ENCODE data around the gene KIF1A.

Gene KIF1A

DNA sequence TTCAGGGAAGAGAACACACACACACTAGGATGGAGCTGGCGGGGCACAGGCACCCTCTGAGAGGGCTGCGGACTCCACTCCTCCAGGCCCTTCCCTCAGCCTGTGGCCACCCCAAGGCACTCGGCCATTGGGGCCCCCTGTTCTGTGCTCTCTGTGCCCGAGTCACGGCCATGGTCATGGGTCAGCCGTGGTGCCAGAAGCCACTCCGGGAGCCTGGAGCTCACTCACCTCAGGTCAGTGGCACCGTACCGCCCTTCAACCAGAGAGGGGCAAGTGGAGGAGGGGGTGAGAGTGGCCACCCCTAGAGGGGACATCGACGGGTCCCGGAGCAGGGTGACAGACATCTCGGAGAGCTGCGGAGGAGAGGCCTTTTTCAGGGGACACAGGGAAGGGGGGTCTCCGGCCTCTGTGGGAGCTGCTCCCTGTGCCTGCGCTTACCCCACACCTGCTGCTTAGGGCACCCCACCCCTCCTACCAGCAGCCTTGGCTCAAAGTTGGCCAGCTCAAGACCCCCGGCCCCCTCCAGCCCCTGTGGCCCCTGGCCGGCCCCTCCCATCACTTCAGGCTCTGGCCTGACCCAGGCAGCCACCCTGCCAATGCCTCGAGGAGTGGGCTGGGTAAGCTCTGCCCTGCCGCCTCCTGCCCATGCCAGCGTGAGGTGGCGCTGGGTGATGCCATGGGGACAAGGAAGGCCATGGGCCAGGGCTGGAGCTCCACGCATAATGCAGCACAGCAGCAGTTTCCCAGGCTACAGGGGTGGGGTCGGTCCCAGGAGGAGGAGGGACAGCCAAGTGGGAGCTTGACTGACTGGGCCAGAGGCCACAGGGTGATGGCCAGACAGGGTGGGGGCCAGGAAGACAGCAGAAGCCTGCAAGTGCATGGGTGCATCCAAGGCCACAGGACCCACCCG is 99.1 kb downstream of the KIF1A start:
- no peak for DNase-seq (ENCODE audit: low read depth, low spot score)

DNA sequence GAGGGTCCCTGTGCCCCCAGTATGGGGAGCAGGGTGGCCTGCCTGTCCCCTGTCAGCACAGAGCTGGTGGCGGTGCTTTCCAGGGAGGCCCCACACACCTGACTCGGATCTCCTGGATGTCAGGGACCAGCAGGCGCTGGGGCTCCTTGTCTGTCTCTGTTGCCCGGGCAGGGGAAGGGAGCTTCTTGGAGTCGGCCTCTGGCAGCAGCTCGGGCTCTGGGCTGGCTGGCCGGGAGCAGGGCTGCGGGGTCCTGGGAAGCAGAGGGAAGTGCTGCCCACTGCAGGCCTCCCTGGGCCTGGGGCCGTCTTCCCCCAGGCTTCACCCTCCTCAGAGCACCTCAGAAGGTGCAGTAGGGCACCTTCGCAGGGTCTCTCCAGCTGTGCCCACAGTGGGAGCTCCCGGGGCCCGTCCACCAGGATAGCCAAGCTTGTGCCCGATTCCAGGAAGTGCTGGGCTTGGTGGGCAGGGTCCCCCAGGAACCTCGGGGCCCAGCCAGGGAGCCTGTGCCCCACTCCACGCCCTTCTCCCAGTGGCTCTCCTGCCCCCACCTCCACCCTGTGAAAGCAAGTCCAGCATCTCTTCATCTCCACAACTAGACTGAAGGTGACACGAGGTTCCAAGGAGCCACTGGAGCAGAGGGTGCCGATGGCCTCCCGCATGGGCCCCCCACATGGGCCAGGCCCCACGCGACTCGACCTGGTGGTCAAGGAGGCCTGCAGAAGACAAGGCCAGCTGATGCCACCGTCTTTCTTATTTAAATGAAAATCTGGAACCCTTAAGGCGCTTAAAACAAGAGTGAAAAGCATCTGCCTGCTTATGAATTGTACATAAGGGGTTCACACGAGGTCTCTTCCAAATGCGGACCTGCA is 100.1 kb downstream of the KIF1A start:
- DNase-seq (ENCODE audit: low read depth, low spot score): no peak

DNA sequence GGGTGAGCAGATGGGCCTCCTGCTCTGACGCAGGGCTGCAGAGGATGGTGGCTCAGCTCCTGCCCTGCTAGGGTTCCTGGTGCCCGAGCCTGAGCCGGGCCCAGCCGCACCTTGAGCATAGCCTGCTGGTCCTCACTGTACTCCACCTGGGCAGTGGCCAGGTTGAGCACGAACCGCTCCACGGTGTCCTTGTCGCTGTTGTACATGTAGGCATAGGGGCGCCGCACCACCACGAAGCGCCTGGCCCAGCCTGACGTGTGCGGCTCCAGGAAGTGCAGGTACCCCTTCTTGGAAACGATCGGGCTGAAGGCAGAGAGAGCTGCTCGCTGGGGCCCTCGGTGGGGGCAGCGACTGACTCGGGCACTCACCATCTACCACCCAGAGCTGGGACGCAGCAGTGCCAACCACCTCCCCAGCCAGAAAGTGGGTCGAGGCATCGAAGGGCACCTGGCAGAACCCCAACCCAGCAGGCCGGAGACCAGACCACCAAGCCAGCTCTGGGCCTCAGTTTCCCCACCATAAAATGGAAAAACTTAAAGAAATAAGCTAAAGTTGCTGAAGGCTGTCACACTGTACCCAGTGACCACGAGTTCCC is 101.0 kb downstream of the KIF1A start:
- no peak for DNase-seq (ENCODE audit: low read depth, low spot score)

DNA sequence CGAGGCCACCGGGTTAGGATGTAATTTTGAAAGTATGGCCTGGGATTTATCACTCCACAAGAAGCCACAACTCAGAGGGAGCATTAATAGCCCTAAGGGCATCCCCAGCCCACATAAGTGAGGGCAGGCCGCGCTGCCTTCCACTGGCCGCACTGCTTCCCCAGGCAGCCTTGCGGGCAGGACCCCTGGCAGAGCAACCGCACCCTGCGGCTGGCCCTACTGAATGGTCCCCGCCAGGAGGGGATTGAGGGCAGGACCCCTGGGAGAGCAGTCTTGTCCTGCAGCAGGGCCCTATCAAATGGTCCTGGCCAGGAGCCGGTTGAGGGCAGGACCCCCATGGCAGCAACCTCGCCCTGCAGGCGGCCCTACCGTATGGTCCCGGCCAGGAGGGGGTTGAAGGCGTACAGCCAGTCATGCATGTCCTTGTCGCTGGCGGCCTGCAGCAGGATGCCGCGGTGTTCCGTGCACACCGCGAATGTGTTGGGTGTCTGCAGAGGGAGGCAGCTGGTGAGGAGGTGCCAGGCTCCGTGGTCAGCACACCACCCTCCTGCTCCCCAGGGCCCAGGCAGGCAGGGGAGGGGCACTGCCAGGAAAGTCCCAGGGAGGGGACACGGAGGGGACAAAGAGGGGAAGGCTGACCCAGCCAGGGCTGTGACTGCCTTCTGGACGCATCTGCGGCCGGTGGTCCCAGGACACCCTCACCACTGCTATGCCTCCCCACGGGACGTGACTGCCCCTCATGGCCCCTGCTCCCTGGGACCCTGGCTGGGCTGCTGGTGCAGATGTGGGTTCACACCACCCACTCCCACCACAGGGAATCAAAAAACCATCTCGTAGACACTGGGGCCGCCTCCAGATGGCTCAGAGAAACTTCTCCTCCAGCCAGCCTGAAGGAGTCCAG is 102.1 kb downstream of the KIF1A start:
- DNase-seq (ENCODE audit: low read depth, low spot score): no peak

DNA sequence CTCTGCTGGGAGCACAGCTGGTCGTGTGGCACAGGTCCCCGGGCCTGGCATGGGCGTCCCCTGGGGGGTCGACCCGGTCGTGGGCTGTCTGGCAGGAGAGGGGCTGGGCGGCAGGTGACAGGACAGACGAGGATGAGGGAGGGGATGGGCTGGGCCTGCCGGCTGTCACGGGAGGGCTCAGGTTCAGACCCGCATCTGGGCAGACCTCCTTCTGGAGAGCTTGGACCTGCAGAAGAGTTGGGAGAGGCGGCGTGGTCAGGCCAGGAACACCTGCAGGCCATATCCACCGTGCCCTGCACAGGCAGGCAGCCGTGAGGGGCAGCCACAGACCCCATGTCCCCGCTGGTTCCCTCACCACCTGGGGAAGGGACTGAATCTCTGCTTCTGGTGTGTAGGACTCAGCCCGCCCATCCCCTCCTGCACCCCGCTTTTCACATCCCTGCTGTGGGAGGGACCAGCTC is 102.8 kb downstream of the KIF1A start:
- DNase-seq (ENCODE audit: low read depth, low spot score): no peak

DNA sequence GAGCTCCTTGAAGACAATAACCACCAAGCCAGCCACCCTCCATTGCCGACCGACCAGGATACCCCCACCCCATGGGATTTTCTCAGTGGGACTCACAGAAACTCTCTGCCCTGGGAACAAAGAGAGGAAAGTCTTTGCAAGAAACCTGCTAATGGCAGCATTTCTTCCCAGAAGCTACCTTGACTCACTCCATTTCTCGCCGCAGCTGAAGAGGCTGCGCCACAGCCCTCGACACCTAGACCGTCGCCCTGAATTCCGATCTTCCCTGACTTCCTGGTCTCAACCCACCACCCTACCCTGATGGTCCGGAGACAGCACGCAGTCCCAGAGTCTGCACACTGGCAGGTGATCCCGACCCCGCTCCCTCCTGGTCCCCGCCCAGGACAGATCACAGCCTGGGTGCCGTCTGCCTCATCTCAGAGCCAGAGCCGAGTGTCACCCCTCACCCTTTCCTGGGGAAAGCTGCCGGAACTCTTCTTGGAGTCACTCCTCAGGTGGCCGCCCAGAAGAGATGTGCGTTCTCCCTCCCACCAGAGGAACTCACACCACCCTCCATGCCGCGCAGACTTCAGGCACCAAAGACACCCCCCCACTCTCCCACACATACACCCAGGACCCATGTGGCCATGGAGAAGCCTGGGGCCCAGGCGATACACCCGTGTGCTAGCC is 103.8 kb downstream of the KIF1A start:
- DNase-seq (ENCODE audit: low read depth, low spot score): no peak

DNA sequence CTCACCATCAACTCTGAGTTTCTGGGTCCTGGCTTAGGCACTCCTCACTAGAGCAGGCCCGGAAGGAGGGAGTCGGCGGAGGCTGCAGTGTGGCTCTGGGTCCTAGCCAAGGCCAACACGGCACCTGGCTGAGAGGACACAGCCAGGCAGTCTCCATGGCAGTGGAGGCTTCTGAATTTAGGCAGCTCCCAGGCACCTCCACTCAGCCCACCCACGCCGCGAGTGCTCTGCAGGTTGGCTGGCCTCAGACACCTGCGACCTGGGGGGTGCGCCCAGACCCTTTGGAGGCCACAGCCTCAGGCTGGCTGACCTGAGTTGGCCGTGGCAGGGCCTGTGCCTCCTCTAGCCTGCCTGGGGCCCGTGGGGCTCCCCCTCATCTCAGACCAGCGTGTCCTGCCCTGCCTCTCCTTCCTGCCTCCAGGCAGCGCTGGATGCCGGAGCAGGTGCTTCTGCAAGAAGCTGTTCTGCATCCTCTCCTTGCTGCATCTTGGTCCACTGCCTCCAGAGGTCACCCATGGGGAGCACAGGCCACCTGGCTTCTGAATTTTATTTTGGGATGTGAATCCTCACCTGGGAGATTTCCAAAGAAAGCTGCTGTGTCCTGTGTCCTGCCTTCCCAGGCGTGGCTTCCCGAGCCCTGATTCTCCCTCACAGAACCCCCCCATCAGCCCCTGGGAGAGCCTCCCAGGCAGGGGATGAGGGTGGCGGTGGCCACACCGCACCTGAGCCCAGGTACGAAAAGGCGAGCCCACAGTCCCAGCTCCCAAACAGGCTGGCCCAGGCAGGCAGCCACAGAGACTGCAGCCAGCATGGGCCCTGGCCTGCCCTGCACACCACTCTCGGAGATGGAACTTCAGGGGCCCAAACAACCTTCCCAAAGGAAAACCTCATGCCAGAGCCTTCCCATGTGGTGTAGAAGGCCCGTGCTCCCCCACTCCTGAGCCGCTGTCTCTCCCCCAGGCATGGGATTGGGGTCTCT is 105.0 kb downstream of the KIF1A start:
- no peak for DNase-seq (ENCODE audit: low read depth, low spot score)

DNA sequence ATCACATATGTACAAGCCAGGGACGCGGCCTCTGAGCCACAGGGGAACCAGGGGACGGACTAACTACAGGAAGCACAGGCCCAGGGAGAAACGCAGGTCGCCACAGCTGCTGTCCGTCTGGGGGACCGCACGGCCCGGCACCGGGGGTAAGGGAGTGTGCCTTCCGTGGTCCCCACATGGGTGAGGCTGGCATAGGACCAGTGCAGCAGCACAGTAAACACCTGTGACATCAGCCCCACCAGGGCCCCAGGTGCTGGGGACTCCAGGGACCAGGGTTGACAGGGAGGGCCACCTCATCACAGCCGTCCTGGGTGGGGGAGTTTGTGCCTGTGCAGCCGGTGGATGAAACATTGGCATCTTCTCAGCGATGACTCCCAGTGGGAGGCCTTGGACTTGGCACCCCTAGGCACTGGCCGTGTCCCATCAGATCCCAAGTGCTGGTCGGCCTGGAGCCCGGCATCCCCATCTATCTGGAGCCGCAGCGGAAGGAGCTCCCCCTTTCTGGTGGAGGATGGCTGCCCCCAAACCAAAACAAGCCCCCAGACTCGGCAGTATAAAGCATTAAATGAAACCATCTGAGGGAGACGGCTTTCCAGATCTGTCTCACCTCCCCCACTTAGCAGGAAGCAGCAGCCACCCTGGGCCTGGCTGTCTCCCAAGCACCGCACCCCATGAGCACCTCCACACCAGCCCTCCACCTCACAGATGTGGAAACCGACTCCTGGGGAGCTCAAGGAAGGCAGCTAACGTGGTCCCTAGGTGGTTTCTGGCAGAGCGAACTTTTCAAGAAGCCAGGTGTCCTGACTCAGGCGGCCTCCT is 105.9 kb downstream of the KIF1A start:
- no peak for DNase-seq (ENCODE audit: low read depth, low spot score)

DNA sequence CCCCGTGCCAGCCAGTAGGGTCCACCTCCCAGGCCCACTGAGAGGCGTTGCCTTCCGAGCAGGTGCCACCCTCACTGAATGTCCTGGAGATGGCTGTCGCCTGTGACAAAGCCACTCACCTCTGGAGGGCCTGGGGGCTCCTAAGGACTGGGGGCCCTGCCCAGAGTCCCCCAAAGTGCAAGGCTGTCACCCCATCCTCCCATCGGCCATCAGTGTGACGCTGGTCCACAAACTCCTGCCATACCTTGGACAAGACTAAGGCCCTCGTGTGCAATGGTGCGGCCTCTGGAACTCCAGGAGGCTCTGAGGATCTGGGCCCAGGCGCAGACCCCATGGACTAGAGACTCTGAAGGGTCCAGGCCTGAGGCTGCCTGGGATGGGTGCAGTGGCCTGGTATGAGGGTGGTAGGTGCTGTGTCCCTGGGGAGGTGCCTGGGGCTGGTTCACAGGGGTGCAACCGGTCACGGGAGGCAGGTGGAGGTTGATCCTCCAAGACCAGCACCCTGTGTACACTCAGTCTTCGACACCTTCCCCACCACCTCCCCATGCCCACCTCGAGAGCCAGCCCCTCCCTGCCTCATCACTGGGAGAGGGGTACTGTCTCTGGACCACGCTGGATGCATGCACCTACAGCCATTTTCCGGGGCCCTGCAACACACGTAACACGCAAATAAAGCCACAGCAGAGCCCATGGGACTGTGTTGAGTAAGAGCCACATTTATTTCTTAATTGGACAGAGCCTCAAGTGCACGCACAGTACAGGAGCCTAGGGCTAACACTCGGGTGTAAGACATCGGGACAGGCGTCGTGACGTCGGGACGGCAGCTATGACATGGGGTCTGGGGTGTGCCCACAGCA is 106.7 kb downstream of the KIF1A start:
- no peak for DNase-seq (ENCODE audit: low read depth, low spot score)

DNA sequence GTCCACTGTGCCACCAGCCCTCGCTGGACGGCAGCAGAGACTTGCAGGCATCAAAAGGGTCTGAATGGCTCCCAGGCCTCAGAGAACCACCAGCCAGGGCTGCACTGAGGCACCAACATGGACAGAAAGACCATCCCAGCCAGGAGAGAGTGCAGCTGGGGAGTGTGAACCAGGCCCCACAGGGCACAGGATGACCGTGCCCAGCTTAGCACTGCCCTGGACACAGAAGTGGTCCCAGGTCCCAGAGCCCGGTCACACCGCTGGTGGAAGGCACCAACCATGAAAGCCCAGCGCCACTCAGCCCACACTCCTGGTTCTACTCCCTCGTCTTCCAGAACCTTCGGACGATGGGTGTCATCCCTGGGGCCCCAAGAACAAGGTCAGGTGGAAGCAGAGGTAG is 107.9 kb downstream of the KIF1A start:
- no peak for DNase-seq (ENCODE audit: low read depth, low spot score)

DNA sequence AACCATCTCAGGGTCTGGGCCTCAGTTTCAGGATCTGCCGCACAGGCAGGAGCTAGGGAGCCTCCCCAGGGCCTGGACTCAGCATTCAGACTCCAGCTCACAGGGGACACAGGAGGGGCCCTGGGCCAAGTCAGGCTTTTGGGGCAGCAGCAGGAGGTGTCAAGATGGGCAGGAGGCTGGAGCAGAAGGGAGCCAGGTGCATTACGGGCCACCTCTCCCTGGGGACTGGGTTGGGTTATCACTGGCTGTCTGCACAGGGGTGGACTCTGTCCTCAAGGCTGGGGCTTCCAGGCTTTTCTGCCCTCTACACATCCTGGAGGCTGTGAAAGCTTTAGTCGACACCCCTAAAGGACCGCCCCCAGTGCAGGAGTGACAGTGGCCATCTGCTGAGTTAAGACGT is 108.3 kb downstream of the KIF1A start:
- DNase-seq (ENCODE audit: low read depth, low spot score): no peak

DNA sequence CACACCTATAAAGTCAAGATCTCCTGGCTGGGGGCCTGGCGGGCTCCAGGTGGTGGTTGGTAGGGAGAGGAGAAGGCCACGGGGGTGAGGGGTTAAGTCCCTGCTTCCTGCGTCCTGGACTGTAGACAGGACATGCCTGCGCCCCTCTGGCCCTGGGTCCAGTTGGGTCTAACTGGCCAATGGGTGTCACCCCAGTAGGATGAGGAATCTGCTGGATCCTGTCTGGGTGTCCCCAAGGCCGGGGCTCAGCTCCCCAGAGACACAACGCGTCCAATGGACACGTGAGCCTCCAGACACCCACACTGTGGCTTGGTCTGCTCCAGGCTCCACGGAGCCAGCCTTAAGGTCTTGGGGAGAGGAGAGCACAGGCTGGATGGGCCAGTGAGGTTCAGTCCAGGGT is 108.7 kb downstream of the KIF1A start:
- no peak for DNase-seq (ENCODE audit: low read depth, low spot score)

DNA sequence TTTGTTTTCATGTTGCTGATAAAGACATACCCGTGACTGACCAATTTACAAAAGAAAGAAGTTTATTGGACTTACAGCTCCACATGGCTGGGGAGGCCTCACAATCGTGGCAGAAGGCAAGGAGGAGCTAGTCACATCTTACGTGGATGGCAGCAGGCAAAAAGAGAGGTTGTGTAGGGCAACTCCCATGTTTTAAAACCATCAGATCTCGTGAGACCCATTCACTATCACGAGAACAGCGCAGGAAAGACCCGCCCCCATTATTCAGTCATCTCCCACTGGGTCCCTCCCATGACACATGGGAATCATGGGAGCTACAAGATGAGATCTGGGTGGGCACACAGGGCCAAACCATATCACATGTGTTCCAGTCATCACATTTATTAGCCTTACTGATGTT is 111.6 kb downstream of the KIF1A start:
- no peak for DNase-seq (ENCODE audit: low read depth, low spot score)

DNA sequence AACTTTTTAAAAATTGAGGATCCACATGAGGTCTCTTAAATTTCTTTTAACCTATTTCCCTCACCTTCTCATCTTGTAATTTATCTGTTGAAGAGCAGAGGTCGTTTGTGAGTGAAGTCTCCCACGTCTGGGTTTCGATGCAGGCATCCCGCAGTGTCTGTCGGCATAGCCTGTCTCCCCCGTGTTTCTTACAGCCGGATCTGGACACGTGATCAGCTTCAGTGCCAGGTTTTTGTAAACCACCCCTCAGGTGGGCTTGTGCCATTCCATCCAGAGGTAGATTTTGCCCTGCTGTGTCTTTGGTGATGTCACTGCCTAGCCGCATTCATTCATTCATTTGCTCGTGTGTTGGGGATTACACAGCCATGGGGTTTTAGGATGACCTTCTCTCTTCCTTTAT is 112.2 kb downstream of the KIF1A start:
- DNase-seq (ENCODE audit: low read depth, low spot score): no peak

DNA sequence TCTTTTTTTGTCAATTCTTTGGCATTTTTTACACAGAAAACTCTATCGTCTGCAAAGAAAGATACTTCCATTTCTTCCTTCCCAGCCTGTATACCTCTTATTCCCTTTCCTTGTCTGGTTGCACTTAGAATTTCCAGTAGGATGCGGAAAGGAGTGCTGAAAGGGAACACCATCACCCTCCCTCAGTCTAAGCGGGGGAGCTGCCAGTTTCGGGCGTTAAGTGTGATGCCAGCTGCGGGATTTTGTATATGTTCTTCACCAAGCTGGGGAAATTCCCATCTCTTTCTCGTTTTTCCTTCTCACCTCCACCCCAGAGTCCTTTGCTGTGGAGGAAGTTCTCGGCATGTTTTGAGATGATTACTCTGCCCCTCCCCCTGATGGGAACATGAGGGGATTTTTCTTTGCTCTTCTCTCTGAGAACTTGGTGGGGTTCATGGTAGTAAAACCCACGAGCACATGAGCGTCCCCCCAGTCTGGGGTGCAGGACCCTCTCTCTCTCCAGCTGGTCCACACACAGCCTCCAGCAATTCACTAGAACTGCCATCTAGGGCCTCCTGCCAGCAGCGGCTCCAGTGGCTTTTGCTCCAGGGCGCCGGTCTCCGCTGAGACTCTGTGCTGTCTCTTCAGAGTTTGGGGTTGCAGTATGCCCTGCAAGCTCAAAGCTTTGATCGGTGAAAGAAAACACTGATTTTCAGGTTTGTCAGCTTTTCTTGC is 112.8 kb downstream of the KIF1A start:
- no peak for DNase-seq (ENCODE audit: low read depth, low spot score)

DNA sequence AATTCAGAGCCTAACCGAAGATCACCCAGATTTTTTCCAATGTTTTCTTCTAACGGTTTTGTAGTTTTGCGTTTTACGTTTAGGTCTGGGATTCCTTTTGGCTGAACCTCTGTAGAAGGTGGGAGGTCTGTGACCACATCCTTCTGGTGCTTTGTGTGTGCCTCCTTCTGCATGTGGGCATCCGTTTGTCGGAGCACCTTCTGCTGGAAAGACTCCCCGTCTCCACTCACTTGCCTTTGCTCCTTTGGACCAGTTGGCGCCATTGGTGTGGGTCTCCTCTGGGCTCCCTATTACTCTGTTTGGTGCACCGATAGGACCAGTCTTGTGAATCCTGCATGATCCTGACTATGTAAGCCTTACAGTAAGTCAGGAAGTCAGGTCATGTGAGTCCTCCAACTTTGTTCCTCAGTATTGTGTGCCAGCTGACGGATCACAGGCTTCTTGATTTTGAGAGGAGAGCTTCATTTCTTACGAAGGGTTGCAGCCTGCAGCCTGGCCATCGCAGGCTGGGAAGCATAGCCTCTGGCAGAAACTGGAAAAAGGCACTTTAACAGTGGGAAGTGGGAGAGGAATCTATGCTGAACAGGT is 114.7 kb downstream of the KIF1A start:
- no peak for DNase-seq (ENCODE audit: low read depth, low spot score)

DNA sequence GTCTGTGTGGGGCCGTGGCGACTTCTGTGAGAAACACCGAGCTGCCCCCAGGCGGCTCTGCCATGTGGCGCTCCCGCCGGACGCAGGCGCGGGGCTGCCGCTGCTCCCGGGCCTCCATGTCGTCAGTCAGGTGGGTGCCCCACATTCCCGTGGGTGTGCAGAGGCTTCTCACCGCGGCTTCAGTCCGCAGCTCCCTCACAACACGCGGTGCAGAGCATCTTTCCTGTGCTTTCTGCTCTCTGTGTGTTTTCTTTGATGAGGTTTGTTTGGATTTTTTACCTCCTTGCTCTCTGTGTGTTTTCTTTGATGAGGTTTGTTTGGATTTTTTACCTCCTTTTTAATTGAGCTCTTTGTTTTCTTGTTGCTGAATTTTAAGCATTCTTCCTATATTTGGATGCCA is 115.4 kb downstream of the KIF1A start:
- no peak for DNase-seq (ENCODE audit: low read depth, low spot score)
